HG02981 (cell line): ENCODE data around the gene ZBTB33.

Experiments
- ATAC-seq: cut with Tn5 transposase; IDR thresholded peaks from one replicate; pipeline ENCODE4 v1.9.1; 2021; ENCODE audit warnings: mild to moderate bottlenecking, moderate library complexity; ENCODE audit not compliant: unreplicated experiment

The ZBTB33 gene

GRCh38 chrX:120262859-120263708 is 12.5 kb downstream of the ZBTB33 start:
- ATAC-seq = peak; percentile 57

- no peak for ATAC-seq
Observed at GRCh38 chrX:120264341-120264740, 13.7 kb downstream of the ZBTB33 start.

- ATAC-seq = peak; percentile 67
Observed at GRCh38 chrX:120269373-120270035, 18.9 kb downstream of the ZBTB33 start.

DNA sequence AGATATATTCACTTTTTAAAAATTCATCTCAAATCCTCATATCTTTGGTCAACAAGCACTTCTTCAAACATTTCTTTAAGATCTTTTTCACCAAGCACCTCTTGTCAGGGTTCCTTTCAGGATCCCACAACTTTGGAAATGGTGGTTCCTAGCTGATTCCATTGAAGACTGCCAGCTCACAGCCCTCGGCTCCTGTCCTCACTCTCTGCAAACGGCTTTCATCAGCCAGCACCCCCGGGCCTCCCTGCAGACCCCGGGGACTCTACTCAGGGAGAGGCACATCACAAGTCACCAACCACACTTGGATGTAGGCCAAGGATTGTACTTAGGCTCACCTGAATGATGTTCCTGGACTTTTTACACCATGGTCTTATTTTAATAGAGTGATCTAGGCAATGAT is 20.0 kb downstream of the ZBTB33 start:
- ATAC-seq = no peak

DNA sequence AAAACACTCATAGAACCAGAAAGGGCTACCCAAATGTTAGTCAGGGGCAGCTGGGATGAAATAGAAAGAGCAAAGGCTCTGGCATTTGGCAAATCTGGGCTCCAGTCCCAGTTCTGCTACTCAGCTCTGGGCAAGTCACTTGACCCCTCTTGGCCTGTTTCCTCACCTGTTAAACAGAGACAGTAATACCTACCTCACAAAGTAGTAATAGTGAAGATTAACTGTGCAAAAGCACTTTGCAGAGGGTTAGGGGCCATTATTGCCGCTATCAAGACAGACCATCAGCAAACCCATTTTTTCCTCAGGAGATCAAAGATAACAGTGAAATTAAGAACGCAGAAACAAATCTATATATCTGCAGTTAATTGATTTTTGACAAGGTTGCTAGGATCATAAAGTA is 20.6 kb downstream of the ZBTB33 start:
- ATAC-seq = no peak

- ATAC-seq = no peak
Observed at GRCh38 chrX:120274145-120274544, 23.5 kb downstream of the ZBTB33 start.

- no peak for ATAC-seq
Observed at GRCh38 chrX:120274958-120275357, 24.3 kb downstream of the ZBTB33 start.

- no peak for ATAC-seq
Observed at GRCh38 chrX:120281021-120281624, 30.5 kb downstream of the ZBTB33 start.

DNA sequence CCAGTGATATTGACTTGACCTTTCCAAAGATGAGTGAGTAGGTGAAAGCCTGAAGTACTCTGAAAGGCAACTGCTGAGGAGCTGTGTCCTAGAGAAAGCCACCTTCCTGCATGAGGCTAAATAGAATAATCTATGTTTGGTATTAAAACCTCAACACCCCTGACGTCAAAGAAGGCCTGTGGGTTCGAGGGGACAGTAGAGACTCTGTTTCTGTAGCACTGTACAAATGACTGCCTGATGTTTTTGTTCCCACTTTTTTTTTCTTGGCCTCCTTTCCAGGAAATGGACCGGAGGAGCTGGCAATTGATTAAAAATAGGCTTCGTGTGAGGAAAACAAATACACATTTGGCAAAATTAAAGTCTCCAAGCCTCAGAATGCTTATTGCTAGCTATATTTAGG is 31.1 kb downstream of the ZBTB33 start:
- ATAC-seq = no peak

- ATAC-seq = no peak
Observed at GRCh38 chrX:120282697-120283096, 32.1 kb downstream of the ZBTB33 start.

DNA sequence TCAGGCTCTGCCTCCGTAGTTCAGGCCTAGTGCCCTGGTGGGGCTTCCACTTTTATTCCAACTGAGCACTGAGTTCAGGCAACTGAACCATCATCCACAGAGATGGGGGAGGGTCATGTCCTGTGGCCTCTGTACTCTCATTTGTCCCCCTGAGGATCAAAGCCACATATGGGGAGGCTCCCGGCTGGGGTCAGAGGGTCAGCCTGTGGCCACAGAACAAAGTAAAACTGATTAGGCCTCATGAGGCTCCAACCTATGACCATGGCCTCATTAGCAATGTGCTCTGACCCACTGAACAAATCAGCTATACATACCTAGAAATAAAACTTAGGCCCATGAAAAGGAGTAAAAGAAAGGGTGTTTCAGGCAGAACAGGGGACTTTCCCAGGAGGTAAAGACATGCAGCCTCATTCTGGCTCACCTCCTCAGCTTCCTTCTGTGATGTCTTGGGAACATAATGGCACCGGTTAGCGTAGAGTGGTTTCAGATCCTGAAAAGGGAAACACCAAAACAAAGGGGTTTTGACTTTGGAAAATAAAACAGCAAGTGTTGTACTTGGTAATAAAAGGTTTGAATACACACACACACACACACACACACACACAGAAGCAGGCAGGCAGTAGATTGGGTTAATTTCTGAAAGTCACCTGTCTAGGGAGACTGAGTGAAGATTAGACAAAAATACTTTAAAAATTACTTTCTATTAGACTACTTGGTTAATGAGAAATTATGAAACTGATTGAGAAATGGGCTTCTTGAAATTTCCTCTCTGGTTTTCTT is 36.3 kb downstream of the ZBTB33 start:
- ATAC-seq = no peak

- ATAC-seq = peak; percentile 75
Observed at GRCh38 chrX:120287513-120288112, 37.0 kb downstream of the ZBTB33 start.

- ATAC-seq = no peak
Observed at GRCh38 chrX:120290107-120290506, 39.5 kb downstream of the ZBTB33 start.

- no peak for ATAC-seq
Observed at GRCh38 chrX:120291211-120291610, 40.6 kb downstream of the ZBTB33 start.

DNA sequence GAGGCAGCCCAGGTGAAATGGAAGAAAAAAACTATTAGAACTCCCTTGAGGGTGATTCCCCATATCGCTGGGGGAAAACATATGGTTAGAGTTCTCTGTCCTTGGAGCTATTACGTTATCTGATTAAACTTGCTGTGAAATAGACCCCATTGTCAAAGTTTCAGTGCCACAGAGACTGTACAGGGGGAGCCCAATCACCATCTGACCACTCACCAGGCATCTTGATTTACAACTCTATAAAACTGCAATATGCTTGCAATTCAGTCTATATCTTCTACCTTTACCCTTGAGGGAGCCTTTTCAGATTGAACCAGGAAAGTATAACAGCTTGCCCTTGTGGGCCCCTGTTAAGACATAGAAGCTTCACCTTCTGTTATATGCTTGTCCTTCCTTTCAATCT is 42.4 kb downstream of the ZBTB33 start:
- ATAC-seq = no peak

DNA sequence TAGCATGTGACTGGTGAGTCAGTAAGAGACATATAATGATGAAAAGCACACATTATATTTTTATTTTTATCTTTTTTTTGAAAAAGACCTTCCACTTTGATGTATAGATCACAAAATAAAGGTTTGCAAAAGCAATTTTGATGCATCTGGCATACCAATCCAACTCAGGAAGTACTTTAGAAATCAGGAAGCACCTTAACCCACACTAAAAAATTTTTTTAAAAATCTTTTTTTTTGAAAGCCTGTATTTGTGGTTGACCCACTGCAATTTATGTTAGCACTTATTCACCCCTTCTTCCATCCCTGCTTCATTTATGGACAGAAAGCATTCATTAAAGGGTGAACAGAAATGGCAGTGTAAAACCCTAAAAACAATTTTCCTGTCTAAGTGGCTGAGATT is 44.0 kb downstream of the ZBTB33 start:
- ATAC-seq = no peak

GRCh38 chrX:120297923-120298322 is 47.3 kb downstream of the ZBTB33 start:
- no peak for ATAC-seq

DNA sequence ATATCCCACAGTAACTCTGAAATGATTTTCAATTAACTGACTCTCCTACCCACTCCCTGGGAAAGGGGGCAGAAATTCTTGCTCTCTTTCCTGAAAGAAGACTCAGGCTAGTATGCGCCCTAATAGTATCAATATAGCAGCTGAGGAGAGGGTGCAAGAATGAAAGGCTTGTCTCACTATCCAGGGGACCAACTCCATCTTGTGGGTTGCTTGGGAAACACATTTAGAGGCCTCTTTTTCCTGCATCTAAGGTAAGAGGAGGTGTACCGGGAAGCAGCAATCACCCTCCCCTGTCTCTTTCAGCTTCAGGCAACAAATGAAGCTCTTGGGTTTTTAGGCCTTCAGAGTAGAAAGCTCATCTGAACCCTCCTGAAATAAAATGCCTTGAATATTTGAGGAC is 49.3 kb downstream of the ZBTB33 start:
- no peak for ATAC-seq

- ATAC-seq = no peak
Observed at GRCh38 chrX:120301497-120301896, 50.9 kb downstream of the ZBTB33 start.

DNA sequence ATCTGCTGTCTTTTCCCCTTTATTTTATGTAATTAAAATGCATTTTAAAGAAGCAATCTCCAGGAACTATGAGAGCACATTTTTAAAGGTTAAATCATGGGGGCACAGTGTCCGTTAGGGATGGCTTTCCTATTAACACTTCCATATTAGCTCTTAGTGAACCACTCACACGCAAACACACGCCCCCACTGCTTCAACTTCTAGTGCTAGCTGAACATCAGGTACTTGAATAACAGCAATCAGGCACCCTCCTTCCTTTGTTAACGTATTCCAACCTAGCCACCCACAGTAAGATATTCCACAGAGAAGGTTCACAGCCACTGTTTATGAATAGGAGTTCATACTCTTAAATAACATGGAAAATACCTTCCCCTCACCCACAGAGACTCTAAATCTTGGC is 51.3 kb downstream of the ZBTB33 start:
- ATAC-seq = peak; percentile 4

GRCh38 chrX:120302434-120302833 is 51.8 kb downstream of the ZBTB33 start:
- peak; percentile 97 for ATAC-seq
